ENCODE measurements around the gene CACNA1F. TPM values are rescaled to one million over a fixed set of nuclear protein-coding genes. Genes with fewer than 3 reads are reported as not detected.

The CACNA1F gene
- total RNA-seq, 1 donor from 2014 or later: 0.13 TPM

DNA sequence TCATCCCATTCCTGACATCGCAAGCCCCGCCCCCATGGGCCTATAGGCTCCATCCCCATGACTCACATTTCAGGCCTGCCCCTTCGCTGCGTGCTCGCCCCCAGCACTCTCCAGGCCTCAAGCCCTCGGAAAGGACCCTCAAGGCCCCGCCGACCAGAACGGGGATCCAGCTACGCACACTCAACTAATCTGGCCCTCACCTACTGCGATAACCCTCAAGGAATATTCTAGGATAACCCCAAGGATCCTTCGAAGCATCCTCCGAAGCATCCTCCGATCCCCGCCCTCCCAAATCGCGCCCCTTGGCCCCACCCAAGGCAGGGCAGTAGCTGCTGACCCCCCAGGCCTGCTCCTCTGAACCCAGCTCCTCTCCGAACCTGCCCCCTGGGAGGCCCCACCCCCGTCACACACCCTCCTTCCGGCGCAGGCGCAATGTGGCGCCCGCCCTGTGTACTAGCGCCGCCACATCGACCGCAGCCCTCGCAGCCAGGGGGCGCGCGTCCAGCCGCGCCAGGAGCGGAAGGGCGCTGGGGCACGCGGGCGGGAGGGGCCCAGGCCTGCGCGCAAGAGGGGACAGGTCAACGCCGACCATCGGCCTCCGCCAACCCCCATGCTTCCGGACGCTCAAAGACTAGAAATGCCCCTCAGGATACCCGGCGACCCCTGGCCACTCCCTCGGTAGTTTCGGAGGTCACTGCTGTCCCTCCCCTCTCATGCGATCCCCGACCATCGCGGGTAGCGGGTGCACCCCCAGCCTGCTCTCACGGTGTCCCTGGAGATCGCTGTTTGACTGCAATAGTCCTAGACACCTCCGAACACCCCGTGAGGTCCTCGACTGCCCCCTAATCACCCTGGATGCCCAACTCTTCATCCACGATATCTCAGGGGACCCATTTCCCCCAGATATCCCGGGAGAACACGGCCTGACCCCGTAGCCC is 77.0 kb downstream of the CACNA1F start:
- peaks cover 3% of the 10 kb centered on the region for H3K36me3 Mint-ChIP-seq (ENCODE audit: low read depth)
- H3K4me3 Mint-ChIP-seq: peak overlapping the region; percentile 89
- intact Hi-C loops (cut with micrococcal nuclease): loop anchor here (1.0 kb wide), 2 partner anchors 8 to 33 kb away; partner anchors contain the start of gene GPKOW
- H3K4me1 Mint-ChIP-seq (ENCODE audit: low read depth): peaks cover 11% of the 10 kb centered on the region
- peak; percentile 83 for DNase-seq (ENCODE audit: low spot score)
- no peaks in the 10 kb centered on the region for H3K9me3 Mint-ChIP-seq
- H3K27ac Mint-ChIP-seq: peak overlapping the region; percentile 96
- H3K27me3 Mint-ChIP-seq (ENCODE audit: insufficient read depth): no peaks in the 10 kb centered on the region

DNA sequence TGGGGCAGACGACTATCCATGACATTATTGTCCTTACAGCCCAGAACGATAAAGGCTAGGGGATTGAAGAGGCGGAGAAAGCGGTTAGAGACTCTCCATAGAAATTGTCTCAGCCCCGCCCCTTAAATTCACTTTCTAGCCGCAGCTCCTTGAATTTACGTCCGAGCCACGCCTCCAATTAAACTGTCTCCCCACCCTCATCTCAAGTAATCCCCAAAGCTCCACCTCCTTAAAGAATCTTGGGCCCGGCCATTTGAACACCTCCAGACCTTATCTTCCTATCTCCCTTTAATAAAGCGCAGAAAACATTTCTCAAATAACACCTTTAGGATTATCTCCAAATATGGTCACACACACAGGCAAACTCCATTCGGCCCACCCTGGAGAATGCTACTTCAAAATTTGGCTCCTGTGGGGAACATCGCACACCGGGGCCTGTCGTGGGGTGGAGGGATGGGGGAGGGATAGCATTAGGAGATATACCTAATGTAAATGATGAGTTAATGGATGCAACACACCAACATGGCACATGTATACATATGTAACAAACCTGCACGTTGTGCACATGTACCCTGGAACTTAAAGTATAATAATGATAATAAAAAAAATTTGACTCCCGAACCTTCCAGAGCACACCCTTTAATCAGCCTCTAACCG is 77.8 kb downstream of the CACNA1F start:
- H3K27ac Mint-ChIP-seq: peak overlapping the region; percentile 96
- no peaks in the 10 kb centered on the region for H3K9me3 Mint-ChIP-seq
- H3K36me3 Mint-ChIP-seq (ENCODE audit: low read depth): peaks cover 3% of the 10 kb centered on the region
- peak overlapping the region; percentile 89 for H3K4me3 Mint-ChIP-seq
- intact Hi-C loops (cut with micrococcal nuclease): loop anchor here (1.0 kb wide), 1 partner anchor 9 kb away; no protein-coding TSS in a partner anchor
- H3K27me3 Mint-ChIP-seq (ENCODE audit: insufficient read depth): no peaks in the 10 kb centered on the region
- peaks cover 11% of the 10 kb centered on the region for H3K4me1 Mint-ChIP-seq (ENCODE audit: low read depth)
- DNase-seq (ENCODE audit: low spot score): peak; percentile 14

Other genes starting within 250 kb of the CACNA1F start
- gene GRIPAP1, start 231.1 kb downstream of the CACNA1F start, total RNA-seq: 85.8 and 89.2 TPM in 2 replicates
- gene TFE3, start 190.0 kb downstream of the CACNA1F start, total RNA-seq: 34.4 and 37.0 TPM in 2 replicates
- gene CCDC120, start 174.3 kb downstream of the CACNA1F start, total RNA-seq: 4.4 and 5.1 TPM in 2 replicates
- gene PRAF2, start 159.3 kb downstream of the CACNA1F start, total RNA-seq: 14.9 and 15.4 TPM in 2 replicates
- 49.1 and 53.0 TPM in 2 replicates for gene WDR45, start 153.5 kb downstream of the CACNA1F start, total RNA-seq
- gene GPKOW, start 109.6 kb downstream of the CACNA1F start, total RNA-seq: 26.6 and 28.1 TPM in 2 replicates
- 1.4 and 2.8 TPM in 2 replicates for gene MAGIX, start 70.6 kb downstream of the CACNA1F start, total RNA-seq
- gene PLP2, start 61.4 kb downstream of the CACNA1F start, total RNA-seq: 72.9 and 73.2 TPM in 2 replicates
- gene PRICKLE3, start 47.0 kb downstream of the CACNA1F start, total RNA-seq: 19.5 and 20.4 TPM in 2 replicates
- 2.9 and 3.3 TPM in 2 replicates for gene SYP, start 33.1 kb downstream of the CACNA1F start, total RNA-seq
- gene CCDC22, start 2.1 kb upstream of the CACNA1F start, total RNA-seq: 26.0 and 28.5 TPM in 2 replicates
- 14.3 and 14.4 TPM in 2 replicates for gene FOXP3, start 31.4 kb upstream of the CACNA1F start, total RNA-seq
- 6.5 and 6.9 TPM in 2 replicates for gene PPP1R3F, start 36.5 kb upstream of the CACNA1F start, total RNA-seq
- not detected in 2 replicates for gene GAGE10, start 70.3 kb upstream of the CACNA1F start, total RNA-seq
- gene GAGE12J, start 88.7 kb upstream of the CACNA1F start, total RNA-seq: not detected in 2 replicates
- gene GAGE13, start 98.2 kb upstream of the CACNA1F start, total RNA-seq: not detected in 2 replicates